ENCODE measurements around the gene NCOA5.

NCOA5 gene

DNA sequence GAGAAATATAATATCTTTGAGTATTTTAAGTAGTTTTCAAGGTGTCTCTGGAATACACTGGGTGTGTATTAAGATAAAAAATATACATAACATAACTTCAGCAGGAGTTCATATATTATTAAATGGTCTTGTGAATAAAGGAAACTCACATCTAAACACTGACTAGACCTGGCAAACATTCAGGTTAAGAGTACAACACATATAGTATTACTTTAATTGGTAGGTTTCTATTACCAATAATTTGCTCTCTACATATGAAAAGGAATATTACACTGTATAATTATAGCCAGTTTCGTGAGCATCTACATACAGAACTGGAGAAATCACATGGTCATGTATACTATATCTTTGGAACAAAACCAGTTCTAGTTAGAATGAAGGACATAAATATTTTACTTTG is 8.7 kb downstream of the NCOA5 start:
- Histone ChIP-seq H3K27me3 (ENCODE audit: control insufficient read depth, insufficient read depth, low read length) (no peaks in the 10 kb centered on the region), H3K4me1 (peaks cover 20% of the 10 kb centered on the region), H3K4me3 (ENCODE audit: low read depth, low read length) (no peak overlapping the region), H3K9ac (no peak overlapping the region), H3K79me2 (peaks cover 46% of the 10 kb centered on the region), H3K9me3 (ENCODE audit: control insufficient read depth, low read length) (no peaks in the 10 kb centered on the region), H3K36me3 (ENCODE audit: control insufficient read depth, insufficient read depth, low read length) (no peaks in the 10 kb centered on the region), H2AFZ (no peak overlapping the region), H3K4me2 (ENCODE audit: low read length) (no peak overlapping the region), H3K27ac (no peak overlapping the region)
- TF ChIP-seq, protein P1, sequence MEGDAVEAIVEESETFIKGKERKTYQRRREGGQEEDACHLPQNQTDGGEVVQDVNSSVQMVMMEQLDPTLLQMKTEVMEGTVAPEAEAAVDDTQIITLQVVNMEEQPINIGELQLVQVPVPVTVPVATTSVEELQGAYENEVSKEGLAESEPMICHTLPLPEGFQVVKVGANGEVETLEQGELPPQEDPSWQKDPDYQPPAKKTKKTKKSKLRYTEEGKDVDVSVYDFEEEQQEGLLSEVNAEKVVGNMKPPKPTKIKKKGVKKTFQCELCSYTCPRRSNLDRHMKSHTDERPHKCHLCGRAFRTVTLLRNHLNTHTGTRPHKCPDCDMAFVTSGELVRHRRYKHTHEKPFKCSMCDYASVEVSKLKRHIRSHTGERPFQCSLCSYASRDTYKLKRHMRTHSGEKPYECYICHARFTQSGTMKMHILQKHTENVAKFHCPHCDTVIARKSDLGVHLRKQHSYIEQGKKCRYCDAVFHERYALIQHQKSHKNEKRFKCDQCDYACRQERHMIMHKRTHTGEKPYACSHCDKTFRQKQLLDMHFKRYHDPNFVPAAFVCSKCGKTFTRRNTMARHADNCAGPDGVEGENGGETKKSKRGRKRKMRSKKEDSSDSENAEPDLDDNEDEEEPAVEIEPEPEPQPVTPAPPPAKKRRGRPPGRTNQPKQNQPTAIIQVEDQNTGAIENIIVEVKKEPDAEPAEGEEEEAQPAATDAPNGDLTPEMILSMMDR (IDR thresholded peaks at IDR 0.05): no peak

GRCh38 chr20:46078954-46079353 is 10.8 kb downstream of the NCOA5 start:
- Histone ChIP-seq H2AFZ (no peak overlapping the region), H3K27ac (no peak overlapping the region), H3K36me3 (ENCODE audit: control insufficient read depth, insufficient read depth, low read length) (no peaks in the 10 kb centered on the region), H3K4me3 (ENCODE audit: low read depth, low read length) (no peak overlapping the region), H3K4me1 (peaks cover 20% of the 10 kb centered on the region), H3K9ac (no peak overlapping the region), H3K4me2 (ENCODE audit: low read length) (no peak overlapping the region), H3K27me3 (ENCODE audit: control insufficient read depth, insufficient read depth, low read length) (no peaks in the 10 kb centered on the region), H3K79me2 (peaks cover 25% of the 10 kb centered on the region), H3K9me3 (ENCODE audit: control insufficient read depth, low read length) (no peaks in the 10 kb centered on the region)
- TF ChIP-seq, protein P1 (IDR thresholded peaks at IDR 0.05): no peak

- peaks cover 10% of the 10 kb centered on the region for H3K4me1 ChIP-seq
- TF ChIP-seq, protein P1 (IDR thresholded peaks at IDR 0.05): no peak
- no peaks in the 10 kb centered on the region for H3K36me3 ChIP-seq (ENCODE audit: control insufficient read depth, insufficient read depth, low read length)
- no peak overlapping the region for H2AFZ ChIP-seq
- no peak overlapping the region for H3K27ac ChIP-seq
- H3K4me3 ChIP-seq (ENCODE audit: low read depth, low read length): no peak overlapping the region
- H3K9ac ChIP-seq: no peak overlapping the region
- H3K4me2 ChIP-seq (ENCODE audit: low read length): no peak overlapping the region
- no peaks in the 10 kb centered on the region for H3K27me3 ChIP-seq (ENCODE audit: control insufficient read depth, insufficient read depth, low read length)
- H3K79me2 ChIP-seq: peaks cover 14% of the 10 kb centered on the region
- no peaks in the 10 kb centered on the region for H3K9me3 ChIP-seq (ENCODE audit: control insufficient read depth, low read length)
These were observed 12.0 kb downstream of the NCOA5 start for GRCh38 chr20:46077642-46078305.

GRCh38 chr20:46076806-46077205 is 13.0 kb downstream of the NCOA5 start:
- H3K4me1 ChIP-seq: peaks cover 7% of the 10 kb centered on the region
- no peak overlapping the region for H3K9ac ChIP-seq
- TF ChIP-seq, protein P1 (IDR thresholded peaks at IDR 0.05): no peak
- no peaks in the 10 kb centered on the region for H3K36me3 ChIP-seq (ENCODE audit: control insufficient read depth, insufficient read depth, low read length)
- no peaks in the 10 kb centered on the region for H3K9me3 ChIP-seq (ENCODE audit: control insufficient read depth, low read length)
- H3K27ac ChIP-seq: no peak overlapping the region
- no peak overlapping the region for H3K4me2 ChIP-seq (ENCODE audit: low read length)
- H3K79me2 ChIP-seq: peaks cover 6% of the 10 kb centered on the region
- no peaks in the 10 kb centered on the region for H3K27me3 ChIP-seq (ENCODE audit: control insufficient read depth, insufficient read depth, low read length)
- H3K4me3 ChIP-seq (ENCODE audit: low read depth, low read length): no peak overlapping the region
- no peak overlapping the region for H2AFZ ChIP-seq

DNA sequence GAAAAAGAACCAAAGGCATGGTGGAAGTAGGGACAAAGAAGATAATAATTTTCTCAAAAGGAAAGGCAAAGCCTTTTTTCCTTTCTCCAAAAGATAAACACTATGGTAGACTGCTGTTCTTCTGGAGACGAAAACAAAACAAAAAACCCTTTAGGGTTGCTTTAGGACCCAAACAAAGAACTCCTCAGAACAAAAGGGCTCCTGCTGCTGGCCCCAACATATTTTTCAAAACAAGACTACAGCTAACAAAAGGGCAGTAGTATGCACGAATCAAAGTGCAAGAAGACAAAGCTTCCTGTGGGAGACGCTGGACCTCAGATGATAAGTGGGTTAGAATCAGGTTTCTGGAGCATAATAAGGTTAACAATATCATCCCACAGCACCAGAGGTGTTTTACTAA is 15.8 kb downstream of the NCOA5 start:
- no peak overlapping the region for H3K4me2 ChIP-seq (ENCODE audit: low read length)
- H3K27ac ChIP-seq: no peak overlapping the region
- no peak overlapping the region for H3K9ac ChIP-seq
- no peaks in the 10 kb centered on the region for H3K27me3 ChIP-seq (ENCODE audit: control insufficient read depth, insufficient read depth, low read length)
- H2AFZ ChIP-seq: no peak overlapping the region
- TF ChIP-seq, protein P1 (IDR thresholded peaks at IDR 0.05): no peak
- H3K9me3 ChIP-seq (ENCODE audit: control insufficient read depth, low read length): no peaks in the 10 kb centered on the region
- H3K4me3 ChIP-seq (ENCODE audit: low read depth, low read length): no peak overlapping the region
- H3K36me3 ChIP-seq (ENCODE audit: control insufficient read depth, insufficient read depth, low read length): no peaks in the 10 kb centered on the region
- H3K79me2 ChIP-seq: peaks cover 7% of the 10 kb centered on the region
- H3K4me1 ChIP-seq: peaks cover 7% of the 10 kb centered on the region

Data from parathyroid adenoma (tissue), 2 donors.